ENCODE measurements around the gene RNASEH2B. TPM values are rescaled to one million over a fixed set of nuclear protein-coding genes. Genes with fewer than 3 reads are reported as not detected.

The RNASEH2B gene
- total RNA-seq, 2 experiments from 2014 or later, result 225 to 322 TPM

- BruUV-seq (replicated peaks), result no TSS peak
- TF ChIP-seq EZH2phosphoT487 (IDR thresholded peaks at IDR 0.05; ENCODE audit: borderline replicate concordance, low read depth, low read length) (no peak), CTCF (conservative IDR thresholded peaks at IDR 0.05; ENCODE audit: low read length) (no peak)
- POLR2A ChIA-PET, result interaction anchor here (0.6 kb wide), 1 partner anchor 36 kb away, joined by 3 read pairs; no protein-coding TSS in a partner anchor
- Histone ChIP-seq H3K9me2 (ENCODE audit: insufficient read depth, low read length) (no peaks in the 10 kb centered on the region), H2AFZ (ENCODE audit: low read length) (peak overlapping the region; percentile 46), H3K79me2 (ENCODE audit: insufficient read depth, low read depth, low read length) (no peaks in the 10 kb centered on the region), H3K4me2 (ENCODE audit: low read length) (no peak overlapping the region), H3K4me3 (ENCODE audit: low read depth, low read length, poor library complexity, severe bottlenecking) (no peak overlapping the region), H3K9me3 (ENCODE audit: low read length) (peaks cover 18% of the 10 kb centered on the region; the same call in 1 of the 2 replicates), H3K4me1 (ENCODE audit: insufficient read depth, low read length, poor library complexity, severe bottlenecking) (peaks cover 11% of the 10 kb centered on the region), H3K36me3 (ENCODE audit: insufficient read depth, low read length) (no peaks in the 10 kb centered on the region), H4K20me1 (ENCODE audit: insufficient read depth, low read length) (no peaks in the 10 kb centered on the region), H3K27ac (ENCODE audit: low read depth, low read length, poor library complexity, severe bottlenecking) (no peak overlapping the region)
- no peak for DNase-seq (ENCODE audit: low spot score)
- CTCF ChIA-PET (ENCODE audit: unreplicated experiment), result no interaction called here
- intact Hi-C loops (cut with micrococcal nuclease; ENCODE audit: unreplicated experiment), result no loop called here
Observed at GRCh38 chr13:50866817-50867636, 42.6 kb upstream of the RNASEH2B start.

GRCh38 chr13:50867637-50867945 is 42.0 kb upstream of the RNASEH2B start:
- ChIA-PET POLR2A (interaction anchor here (0.6 kb wide), 1 partner anchor 36 kb away, joined by 3 read pairs; no protein-coding TSS in a partner anchor), CTCF (ENCODE audit: unreplicated experiment) (no interaction called here)
- Histone ChIP-seq H4K20me1 (ENCODE audit: insufficient read depth, low read length) (no peaks in the 10 kb centered on the region), H3K4me1 (ENCODE audit: insufficient read depth, low read length, poor library complexity, severe bottlenecking) (peaks cover 11% of the 10 kb centered on the region), H3K9me2 (ENCODE audit: insufficient read depth, low read length) (no peaks in the 10 kb centered on the region), H2AFZ (ENCODE audit: low read length) (peak overlapping the region; percentile 46), H3K4me2 (ENCODE audit: low read length) (no peak overlapping the region), H3K9me3 (ENCODE audit: low read length) (peaks cover 13% of the 10 kb centered on the region; the same call in 1 of the 2 replicates), H3K36me3 (ENCODE audit: insufficient read depth, low read length) (no peaks in the 10 kb centered on the region), H3K79me2 (ENCODE audit: insufficient read depth, low read depth, low read length) (no peaks in the 10 kb centered on the region), H3K4me3 (ENCODE audit: low read depth, low read length, poor library complexity, severe bottlenecking) (no peak overlapping the region), H3K27ac (ENCODE audit: low read depth, low read length, poor library complexity, severe bottlenecking) (no peak overlapping the region)
- TF ChIP-seq CTCF (conservative IDR thresholded peaks at IDR 0.05; ENCODE audit: low read length), result no peak
- TF ChIP-seq EZH2phosphoT487 (IDR thresholded peaks at IDR 0.05; ENCODE audit: borderline replicate concordance, low read depth, low read length), result no peak
- intact Hi-C loops (cut with micrococcal nuclease; ENCODE audit: unreplicated experiment), result no loop called here
- BruUV-seq (replicated peaks), result no TSS peak
- DNase-seq (ENCODE audit: low spot score), result no peak

- Histone ChIP-seq H3K4me2 (ENCODE audit: low read length) (no peak overlapping the region), H3K4me1 (ENCODE audit: insufficient read depth, low read length, poor library complexity, severe bottlenecking) (peaks cover 11% of the 10 kb centered on the region), H3K36me3 (ENCODE audit: insufficient read depth, low read length) (no peaks in the 10 kb centered on the region), H3K9me3 (ENCODE audit: low read length) (0 out of 2 replicates have a peak, but pooled peaks cover 4% of the 10 kb centered on the region), H3K9me2 (ENCODE audit: insufficient read depth, low read length) (no peaks in the 10 kb centered on the region), H3K4me3 (ENCODE audit: low read depth, low read length, poor library complexity, severe bottlenecking) (no peak overlapping the region), H2AFZ (ENCODE audit: low read length) (no peak overlapping the region), H3K27ac (ENCODE audit: low read depth, low read length, poor library complexity, severe bottlenecking) (no peak overlapping the region), H3K79me2 (ENCODE audit: insufficient read depth, low read depth, low read length) (no peaks in the 10 kb centered on the region), H4K20me1 (ENCODE audit: insufficient read depth, low read length) (no peaks in the 10 kb centered on the region)
- no TSS peak for BruUV-seq (replicated peaks)
- no peak for DNase-seq (ENCODE audit: low spot score)
- ChIA-PET POLR2A (no interaction called here), CTCF (ENCODE audit: unreplicated experiment) (no interaction called here)
- intact Hi-C loops (cut with micrococcal nuclease; ENCODE audit: unreplicated experiment), result no loop called here
- TF ChIP-seq EZH2phosphoT487 (IDR thresholded peaks at IDR 0.05; ENCODE audit: borderline replicate concordance, low read depth, low read length) (no peak), CTCF (conservative IDR thresholded peaks at IDR 0.05; ENCODE audit: low read length) (no peak)
Observed at GRCh38 chr13:50871405-50871804, 38.2 kb upstream of the RNASEH2B start.
